Endothelial cell (in vitro differentiated cells): ENCODE data around the gene ZRANB2. TPM values are rescaled to one million over a fixed set of nuclear protein-coding genes. Genes with fewer than 3 reads are reported as not detected.

Experiments
- DNase-seq: peaks from one replicate; pipeline ENCODE4 v3.0.0; 2021; ENCODE audit warnings: low spot score
- H3K27ac Mint-ChIP-seq: one replicate; pipeline ENCODE4 v1.8.0; 2021; ENCODE audit warnings: mixed read lengths, inconsistent platforms; ENCODE audit not compliant: unreplicated experiment
- H3K27me3 Mint-ChIP-seq: one replicate; pipeline ENCODE4 v1.8.0; 2021; ENCODE audit warnings: mild to moderate bottlenecking, moderate library complexity, mixed read lengths, inconsistent platforms; ENCODE audit not compliant: unreplicated experiment
- H3K36me3 Mint-ChIP-seq: one replicate; pipeline ENCODE4 v1.8.0; 2021; ENCODE audit warnings: mild to moderate bottlenecking, low read depth, mixed read lengths, inconsistent platforms; ENCODE audit not compliant: unreplicated experiment
- H3K4me1 Mint-ChIP-seq: one replicate; pipeline ENCODE4 v1.8.0; 2021; ENCODE audit warnings: mild to moderate bottlenecking, mixed read lengths, inconsistent platforms; ENCODE audit not compliant: unreplicated experiment
- H3K4me3 Mint-ChIP-seq: one replicate; pipeline ENCODE4 v1.8.0; 2021; ENCODE audit warnings: mild to moderate bottlenecking, mixed read lengths, inconsistent platforms; ENCODE audit not compliant: unreplicated experiment
- H3K9me3 Mint-ChIP-seq: one replicate; pipeline ENCODE4 v1.8.0; 2021; ENCODE audit warnings: mixed read lengths, inconsistent platforms; ENCODE audit not compliant: unreplicated experiment
- CTCF ChIP-seq: fragments of 200-600 bp; sonication (generic); IDR thresholded peaks from one replicate; pipeline ENCODE4 v1.5.0; 2021; ENCODE audit warnings: antibody characterized with exemption; ENCODE audit not compliant: unreplicated experiment
- total RNA-seq: library from RNA; stranded (reverse); fragmentation: NEBNext Ultra II Directional; extraction: Animal tissue kit (Norgen Biotek cat#: 25700); gene quantifications from one replicate; pipeline ENCODE4 v1.2.1, GENCODE V29; 2021; ENCODE audit not compliant: unreplicated experiment

Gene ZRANB2
- total RNA-seq, 1 donor from 2014 or later: 74.1 TPM

- Mint-ChIP-seq H3K36me3 (peaks cover 32% of the 10 kb centered on the region), H3K27me3 (no peaks in the 10 kb centered on the region), H3K4me3 (no peak overlapping the region), H3K4me1 (no peaks in the 10 kb centered on the region), H3K27ac (no peak overlapping the region), H3K9me3 (no peaks in the 10 kb centered on the region)
- no peak for DNase-seq
- no peak for TF ChIP-seq CTCF
These were observed 8.6 kb downstream of the ZRANB2 start for GRCh38 chr1:71072273-71072672.

- Mint-ChIP-seq H3K9me3 (no peaks in the 10 kb centered on the region), H3K4me1 (no peaks in the 10 kb centered on the region), H3K4me3 (no peak overlapping the region), H3K36me3 (peaks cover 32% of the 10 kb centered on the region), H3K27me3 (no peaks in the 10 kb centered on the region), H3K27ac (no peak overlapping the region)
- no peak for DNase-seq
- TF ChIP-seq CTCF: no peak
These were observed 9.1 kb downstream of the ZRANB2 start for GRCh38 chr1:71071720-71072119.

- DNase-seq: no peak
- no peak for TF ChIP-seq CTCF
- H3K36me3 Mint-ChIP-seq: peaks cover 28% of the 10 kb centered on the region
- no peaks in the 10 kb centered on the region for H3K9me3 Mint-ChIP-seq
- no peak overlapping the region for H3K27ac Mint-ChIP-seq
- H3K4me3 Mint-ChIP-seq: no peak overlapping the region
- H3K4me1 Mint-ChIP-seq: no peaks in the 10 kb centered on the region
- no peaks in the 10 kb centered on the region for H3K27me3 Mint-ChIP-seq
These were observed 12.3 kb downstream of the ZRANB2 start for GRCh38 chr1:71068325-71069240.

GRCh38 chr1:71054791-71055190, 26.0 kb downstream of the ZRANB2 start:
- no peak overlapping the region for H3K27ac Mint-ChIP-seq
- peaks cover 1% of the 10 kb centered on the region for H3K27me3 Mint-ChIP-seq
- no peaks in the 10 kb centered on the region for H3K36me3 Mint-ChIP-seq
- no peaks in the 10 kb centered on the region for H3K4me1 Mint-ChIP-seq
- no peaks in the 10 kb centered on the region for H3K9me3 Mint-ChIP-seq
- TF ChIP-seq CTCF: no peak
- no peak for DNase-seq
- no peak overlapping the region for H3K4me3 Mint-ChIP-seq

- Mint-ChIP-seq H3K27ac (no peak overlapping the region), H3K36me3 (no peaks in the 10 kb centered on the region), H3K4me1 (no peaks in the 10 kb centered on the region), H3K9me3 (no peaks in the 10 kb centered on the region), H3K27me3 (peaks cover 1% of the 10 kb centered on the region), H3K4me3 (no peak overlapping the region)
- no peak for TF ChIP-seq CTCF
- no peak for DNase-seq
These were observed 26.5 kb downstream of the ZRANB2 start for GRCh38 chr1:71054281-71054731.
